Measurements from ENCODE around the gene RASA1.
"Not testable (repeated sequence)": the region's sequence is repeated elsewhere in the genome, so short reads cannot be mapped to it uniquely, and the experiment has no call there.

RASA1 gene

DNA sequence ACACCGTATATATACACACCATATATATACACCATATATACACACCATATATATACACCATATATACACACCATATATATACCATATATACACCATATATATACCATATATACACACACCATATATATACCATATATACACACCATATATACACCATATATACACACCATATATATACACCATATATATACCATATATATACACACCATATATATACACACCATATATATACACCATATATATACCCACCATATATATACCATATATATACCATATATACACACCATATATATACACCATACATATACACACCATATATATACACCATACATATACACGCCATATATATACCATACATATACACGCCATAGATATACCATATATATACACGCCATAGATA is 19.6 kb downstream of the RASA1 start:
- not testable (repeated sequence) for DNase-seq

DNA sequence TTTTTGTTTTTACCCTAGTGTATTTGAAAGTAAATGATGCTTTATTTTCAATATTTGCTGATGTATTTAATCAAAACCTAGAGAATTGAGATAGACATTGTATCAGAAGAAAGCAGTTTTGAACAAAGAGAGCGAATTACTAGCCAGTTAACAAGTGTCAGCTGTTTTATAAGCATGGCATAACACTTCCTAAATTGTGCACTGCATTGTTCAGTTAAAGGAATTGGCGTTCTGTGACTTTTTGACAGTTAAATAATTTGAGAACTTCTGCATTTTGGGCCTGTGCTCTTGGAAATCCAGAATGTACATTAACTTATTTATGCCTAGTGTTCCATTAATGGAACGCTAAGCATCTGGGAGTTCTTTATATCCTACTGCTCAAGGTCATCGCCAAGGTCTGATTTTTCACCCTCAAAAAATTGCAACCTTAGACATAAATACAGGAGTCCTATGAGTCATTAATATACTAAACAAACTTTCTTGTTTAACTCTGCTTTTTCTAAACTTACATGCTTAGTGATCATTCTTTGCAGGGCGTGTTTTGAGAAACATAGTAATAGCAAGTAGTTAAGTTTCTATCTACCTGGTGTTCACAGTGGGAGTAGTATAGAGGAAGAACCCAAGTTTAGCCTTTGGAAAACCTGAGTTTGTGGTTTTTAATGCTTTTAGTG is 31.1 kb downstream of the RASA1 start:
- DNase-seq = no peak

DNA sequence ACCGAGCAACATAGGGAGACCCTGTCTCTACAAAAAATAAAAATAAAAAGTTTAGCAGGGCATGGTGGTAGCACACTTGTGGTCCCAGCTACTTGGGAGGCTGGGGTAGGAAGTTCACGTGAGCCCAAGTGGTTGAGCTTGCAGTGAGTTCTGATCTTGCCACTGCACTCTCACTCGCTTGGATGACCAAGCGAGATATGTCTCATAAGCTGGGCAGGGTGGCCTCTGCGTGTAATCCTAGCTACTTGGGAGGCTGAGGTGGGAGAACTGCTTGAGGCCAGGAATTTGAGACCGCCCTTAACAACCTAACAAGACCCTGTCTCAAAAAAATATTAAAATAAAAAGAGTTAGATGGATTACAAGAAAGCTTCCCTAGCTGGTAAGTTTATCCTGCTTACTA is 32.5 kb downstream of the RASA1 start:
- no peak for DNase-seq

DNA sequence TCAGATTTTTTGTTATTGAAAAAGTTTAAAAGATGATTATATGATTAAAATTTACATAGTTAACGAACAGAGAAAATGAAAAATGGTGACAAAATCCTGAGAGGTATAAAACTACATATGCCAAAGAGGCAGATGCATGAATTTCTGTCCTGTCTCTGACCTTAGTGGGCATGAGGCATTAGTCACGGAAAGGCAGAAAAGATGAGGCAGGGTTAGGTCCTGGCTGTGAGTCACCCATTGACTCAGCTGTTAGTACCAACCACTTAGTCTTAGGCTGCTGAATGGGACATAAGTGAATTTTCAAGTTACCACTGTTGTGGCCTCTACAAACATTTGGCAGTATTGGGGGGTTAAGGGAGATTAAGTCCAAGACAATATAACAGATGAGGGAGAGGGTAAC is 33.1 kb downstream of the RASA1 start:
- no peak for DNase-seq

DNA sequence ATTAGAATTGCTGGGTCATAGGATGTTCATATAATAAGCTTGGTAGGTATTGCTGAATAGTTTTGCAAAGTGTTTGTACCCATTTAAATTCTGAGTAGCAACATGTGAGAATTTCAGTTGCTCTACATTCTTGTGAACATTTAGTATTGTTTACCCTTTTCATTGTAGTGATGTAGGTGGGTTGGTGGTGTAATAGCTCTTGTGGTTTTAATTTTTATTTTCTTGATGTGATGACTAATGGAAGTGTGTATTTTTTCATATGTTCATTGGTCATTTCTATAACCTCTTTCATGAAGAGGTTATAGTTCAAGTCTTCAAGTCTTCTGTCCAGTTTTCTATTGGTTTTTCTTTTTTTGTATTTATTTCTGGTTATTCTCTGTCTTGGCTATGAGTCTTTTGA is 34.4 kb downstream of the RASA1 start:
- DNase-seq = no peak

DNA sequence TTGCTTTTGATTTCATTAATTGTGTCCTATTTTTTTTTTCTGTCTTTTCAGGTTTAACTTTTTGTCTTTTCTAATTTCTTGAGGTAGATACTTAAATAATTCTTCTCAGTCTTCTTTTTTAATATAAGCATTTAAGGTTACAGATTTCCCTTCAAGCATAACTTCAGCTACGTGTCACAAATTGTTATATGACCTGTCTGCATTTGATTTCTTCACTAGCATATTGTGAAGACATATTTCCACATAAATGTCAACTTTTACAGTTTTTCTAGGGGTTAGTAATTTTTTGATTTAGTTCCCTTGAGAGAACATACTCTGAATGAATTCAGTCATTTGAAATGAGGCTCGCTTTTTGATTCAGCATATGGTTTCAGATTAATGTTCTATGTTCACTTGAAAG is 35.6 kb downstream of the RASA1 start:
- no peak for DNase-seq

DNA sequence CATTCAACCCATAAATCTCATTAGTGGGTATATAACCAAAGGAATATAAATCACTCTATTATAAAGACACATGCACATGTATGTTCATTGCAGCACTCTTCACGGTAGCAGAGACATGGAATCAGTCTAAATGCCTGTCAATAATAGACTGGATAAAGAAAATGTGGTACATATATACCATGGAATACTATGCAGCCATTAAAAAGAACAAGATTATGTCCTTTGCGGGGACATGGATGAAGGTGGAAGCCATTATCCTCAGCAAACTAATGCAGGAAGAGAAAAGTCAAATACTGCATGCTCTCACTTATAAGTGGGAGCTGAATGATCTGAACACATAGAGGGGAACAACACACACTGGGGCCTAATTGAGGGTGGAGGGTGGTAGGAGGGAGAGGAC is 38.4 kb downstream of the RASA1 start:
- not testable (repeated sequence) for DNase-seq

DNA sequence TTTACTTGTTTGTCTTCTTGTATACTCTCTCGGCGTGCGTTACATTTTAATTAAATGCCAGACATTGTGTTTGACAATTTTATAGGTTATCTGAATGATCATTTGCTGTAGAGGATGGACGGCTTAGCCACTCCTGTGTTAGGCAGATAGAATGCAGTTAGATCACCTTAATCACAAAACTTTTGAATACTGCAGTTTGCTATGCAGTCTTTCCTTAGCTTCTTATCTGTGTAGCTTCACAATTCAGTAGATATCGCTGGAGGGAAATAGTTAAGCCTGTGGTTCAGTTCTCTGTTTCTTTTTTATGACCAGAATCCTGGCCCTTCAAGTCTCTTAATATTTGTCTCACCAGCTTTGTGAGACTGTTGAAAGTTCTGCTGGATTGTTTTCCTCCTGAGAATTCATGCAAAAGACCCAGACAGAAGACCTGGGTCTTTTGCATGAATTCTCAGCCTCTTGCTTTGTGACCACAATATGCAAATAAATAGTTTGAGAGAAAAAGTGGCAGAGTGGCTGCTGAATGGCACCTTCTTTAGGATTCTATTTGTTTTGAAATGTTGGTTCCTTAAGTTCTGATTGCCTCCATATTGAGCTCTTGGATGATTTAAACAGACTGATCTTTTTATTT is 40.2 kb downstream of the RASA1 start:
- no peak for DNase-seq

DNA sequence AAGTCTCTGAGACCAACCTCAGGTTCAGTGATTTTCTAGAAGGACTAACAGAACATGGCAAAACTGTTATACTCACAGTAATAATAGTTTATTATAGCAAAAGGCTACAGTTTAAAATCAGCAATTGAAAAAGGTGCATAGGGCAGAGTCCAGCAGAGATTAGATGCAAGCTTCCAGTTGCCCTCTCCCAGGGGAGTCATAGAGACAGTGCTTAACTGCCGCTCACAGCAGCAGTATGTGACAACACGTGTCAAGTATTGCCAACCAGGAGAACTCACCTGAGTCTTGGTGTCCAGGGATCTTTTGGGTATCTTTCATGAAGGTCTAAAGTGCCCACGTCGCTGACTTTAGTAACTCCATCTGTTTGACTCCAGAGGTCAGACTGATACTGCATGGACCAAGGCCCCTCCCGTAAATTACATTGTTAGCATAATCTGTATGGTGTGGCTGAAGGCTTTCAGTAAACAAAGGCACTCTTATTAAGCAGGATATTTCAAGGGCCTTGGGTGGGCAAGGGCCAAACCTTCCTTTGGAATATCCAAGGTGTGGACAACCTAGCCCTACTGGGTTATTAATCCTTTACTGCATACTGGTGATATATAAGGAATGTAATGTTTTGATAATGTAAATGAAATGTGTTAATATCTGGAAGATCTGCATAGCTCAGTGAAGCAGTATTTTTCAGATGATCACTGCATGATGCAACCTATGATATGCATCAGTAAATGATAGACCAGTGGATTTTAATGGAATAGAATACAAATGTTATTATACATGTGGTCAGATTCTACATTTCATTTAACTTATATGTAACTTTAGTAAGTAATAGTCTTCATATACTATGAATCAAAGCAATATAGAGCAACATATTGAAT is 44.0 kb downstream of the RASA1 start:
- no peak for DNase-seq

DNA sequence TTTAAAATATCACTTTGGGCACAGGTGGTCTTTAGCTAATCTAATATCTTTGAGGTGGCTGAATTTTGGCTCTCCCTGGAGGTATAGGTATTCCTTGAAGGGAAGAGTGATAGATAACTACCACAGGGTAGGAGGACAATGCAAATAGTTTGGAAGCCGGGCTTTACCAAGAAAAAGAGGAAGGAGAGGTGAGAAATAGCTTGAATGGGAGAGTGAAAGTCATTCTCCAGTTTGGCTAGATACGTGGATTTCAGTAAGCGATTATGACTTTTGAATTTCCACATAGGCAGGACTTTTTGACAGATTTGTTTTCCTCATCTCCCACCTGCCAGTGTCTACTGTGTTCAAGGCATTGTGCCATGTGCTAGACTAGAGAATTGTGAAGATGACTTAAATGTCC is 45.5 kb downstream of the RASA1 start:
- no peak for DNase-seq

DNA sequence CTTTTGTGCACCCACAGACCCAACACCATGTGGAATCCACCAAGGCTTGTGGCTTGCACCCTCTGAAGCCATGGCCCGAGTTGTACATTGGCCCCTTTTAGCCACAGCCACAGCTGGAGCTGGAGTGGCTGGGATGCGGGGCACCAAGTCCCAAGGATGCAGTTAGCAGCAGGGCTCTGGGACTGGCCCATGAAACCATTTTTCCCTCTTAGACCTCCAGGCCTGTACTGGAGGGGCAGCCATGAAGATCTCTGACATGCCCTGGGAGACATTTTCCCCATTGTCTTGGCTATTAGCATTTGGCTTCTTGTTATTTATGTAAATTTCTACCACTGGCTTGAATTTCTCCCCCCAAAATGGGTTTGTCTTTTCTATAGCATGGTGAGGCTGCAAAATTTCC is 51.8 kb downstream of the RASA1 start:
- no peak for DNase-seq

DNA sequence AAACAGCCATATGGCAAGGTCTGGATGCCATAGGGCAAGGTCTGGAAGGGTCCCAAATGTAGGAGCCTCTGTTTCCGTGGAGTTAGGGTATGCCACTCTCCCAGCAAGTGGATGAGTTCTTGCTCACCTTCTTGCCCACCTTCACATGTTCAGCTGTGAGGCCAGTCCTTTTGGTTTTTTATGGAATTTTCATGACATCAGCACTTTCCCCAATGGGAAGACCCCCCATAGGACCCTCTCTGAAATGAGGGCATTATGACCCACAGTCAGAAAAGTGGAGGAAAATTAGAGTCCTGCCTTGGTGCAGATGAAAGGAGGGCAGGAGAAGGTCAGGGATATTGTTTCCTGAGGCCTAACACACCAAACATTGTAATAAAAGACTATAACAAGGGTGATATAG is 53.9 kb downstream of the RASA1 start:
- no peak for DNase-seq

DNA sequence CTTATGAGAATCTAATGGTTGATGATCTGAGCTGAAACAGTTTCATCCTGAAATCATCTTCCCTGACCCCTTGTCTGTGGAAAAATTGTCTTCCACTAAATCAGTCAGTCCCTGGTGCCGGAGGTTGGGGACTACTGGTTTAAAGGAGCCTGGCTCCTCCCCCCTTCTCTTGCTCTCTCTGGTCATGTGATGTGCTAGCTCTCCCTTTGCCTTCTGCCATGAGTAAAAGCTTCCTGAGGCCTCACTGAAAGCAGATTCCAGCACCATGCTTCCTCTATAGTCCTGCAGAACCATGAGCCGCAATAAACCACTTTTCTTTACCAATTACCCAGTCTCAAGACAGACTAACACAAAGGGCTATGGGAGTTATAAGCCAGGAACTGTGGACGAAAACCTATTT is 54.7 kb downstream of the RASA1 start:
- no peak for DNase-seq

DNA sequence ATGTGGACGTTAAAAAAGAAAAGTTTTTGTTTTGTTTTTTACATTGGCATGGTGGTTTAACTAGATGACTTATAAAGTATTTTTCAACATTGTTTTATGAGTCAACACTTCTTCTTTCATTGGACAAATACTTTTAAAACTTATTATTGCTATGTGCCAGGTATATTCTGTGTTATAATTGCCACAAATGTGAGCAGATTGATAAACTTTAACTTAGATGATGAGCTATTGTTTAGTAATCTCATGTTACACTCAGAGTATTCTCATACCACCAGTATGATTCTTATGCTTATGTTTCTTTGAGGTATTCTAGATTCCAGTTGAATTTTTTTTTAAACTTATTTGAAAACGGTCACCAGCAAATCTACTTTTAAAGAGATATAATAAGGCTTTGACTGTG is 60.3 kb downstream of the RASA1 start:
- no peak for DNase-seq

DNA sequence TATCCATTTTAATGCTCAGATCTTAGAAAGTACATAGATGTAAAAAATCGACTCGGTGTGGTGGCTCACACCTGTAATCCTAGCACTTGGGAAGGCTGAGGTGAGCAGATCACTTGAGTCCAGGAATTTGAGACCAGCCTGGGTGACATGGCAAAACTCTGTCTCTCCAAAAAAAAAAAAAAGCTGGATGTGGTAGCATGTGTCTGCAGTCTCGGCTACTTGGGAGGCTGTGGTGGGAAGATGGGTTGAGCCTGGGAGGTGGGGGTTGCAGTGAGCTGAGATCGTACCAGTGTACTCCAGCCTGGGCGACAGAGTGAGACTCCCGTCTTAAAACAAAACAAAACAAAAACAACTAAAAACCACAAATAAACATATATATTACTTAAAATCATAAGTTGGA is 61.4 kb downstream of the RASA1 start:
- DNase-seq = no peak

DNA sequence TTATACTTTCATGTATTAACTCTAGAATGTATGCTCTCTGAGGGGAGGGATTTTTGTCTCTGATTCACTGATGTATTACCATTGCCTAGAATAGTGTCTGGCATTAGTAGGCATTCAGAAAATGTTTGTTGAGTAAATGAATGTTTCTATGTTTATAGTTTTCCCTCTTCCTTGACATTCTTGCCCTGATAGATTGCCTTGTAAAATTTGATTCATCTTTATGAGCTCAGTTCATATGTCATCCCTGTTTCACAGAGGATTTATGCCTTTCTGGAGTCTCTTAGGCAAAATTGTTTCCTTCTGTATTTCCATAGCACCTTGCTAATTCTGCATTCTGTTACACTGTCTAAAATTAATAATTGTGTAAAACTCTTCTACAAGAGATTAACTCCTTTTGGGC is 72.3 kb downstream of the RASA1 start:
- DNase-seq = no peak

DNA sequence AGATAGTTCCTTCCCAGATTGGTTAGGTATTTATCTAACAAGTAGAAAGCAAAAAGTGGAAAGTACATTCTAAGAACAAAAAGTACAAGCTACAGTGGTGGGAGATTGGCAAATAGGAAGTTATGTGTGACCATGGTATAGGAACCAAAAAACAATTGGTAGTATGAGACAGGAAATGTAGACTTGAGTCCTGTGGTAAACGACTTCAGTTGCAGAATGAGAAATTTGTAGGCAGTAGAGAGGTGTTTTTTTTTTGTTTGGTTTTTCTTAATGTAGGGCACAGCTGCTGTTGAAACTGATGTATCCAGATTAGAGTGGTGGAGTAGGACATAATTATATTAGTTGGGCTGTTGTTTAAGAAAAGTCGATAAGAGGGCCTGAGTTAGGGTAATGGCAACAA is 73.0 kb downstream of the RASA1 start:
- no peak for DNase-seq

DNA sequence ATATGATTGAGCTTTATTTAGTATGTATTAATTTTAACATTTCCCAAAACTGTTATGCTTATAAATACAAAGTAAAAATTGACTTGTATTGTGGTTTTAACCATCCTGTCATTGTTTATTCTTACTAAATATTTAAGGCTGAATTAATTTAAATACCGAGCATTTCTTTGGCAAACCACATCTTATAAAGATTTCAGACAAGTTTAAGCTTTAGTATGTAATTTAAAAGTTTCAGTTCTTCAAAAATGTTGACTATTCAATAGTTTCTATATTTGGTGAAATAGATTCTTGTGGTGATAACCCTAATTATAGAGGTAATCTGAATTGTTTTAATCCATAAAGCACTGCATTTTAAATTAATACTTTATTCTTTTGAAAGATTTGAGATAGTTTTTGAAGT is 79.6 kb downstream of the RASA1 start:
- no peak for DNase-seq

DNA sequence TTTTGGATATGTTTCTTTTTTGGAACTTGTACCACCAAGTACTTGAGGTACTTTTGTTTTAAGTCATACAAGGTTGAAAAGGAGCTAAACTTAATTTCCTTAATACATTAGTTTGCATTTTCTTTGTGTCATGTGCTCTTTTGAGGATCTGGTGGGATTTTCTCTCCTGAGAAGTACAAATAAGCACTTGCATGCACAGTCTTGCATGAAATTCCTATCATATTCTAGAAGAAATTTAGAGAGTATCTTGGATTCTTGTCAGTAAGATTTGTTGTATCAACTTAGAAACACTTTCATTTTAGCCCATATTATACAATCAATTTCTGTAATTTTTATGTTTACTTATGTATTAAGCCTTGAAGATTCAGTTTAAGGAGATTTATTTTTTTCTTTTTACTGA is 80.2 kb downstream of the RASA1 start:
- DNase-seq = no peak

DNA sequence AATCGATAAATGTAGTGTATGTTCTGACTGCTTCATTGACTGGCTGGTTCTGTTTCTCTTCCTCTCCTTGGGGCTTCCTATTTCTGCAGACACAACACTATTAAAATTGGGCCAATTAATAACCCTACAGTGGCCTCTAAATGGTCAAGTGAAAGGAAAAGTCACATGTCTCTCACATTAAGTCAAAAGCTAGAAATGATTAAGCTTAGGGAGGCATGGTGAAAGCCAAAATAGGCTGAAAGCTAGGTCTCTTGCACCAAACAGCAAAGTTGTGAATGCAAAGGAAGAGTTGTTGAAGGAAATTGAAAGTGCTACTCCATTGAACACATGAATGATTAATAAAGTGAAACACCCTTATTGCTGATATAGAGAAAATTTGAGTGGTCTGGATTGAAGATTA is 86.8 kb downstream of the RASA1 start:
- DNase-seq = no peak

DNA sequence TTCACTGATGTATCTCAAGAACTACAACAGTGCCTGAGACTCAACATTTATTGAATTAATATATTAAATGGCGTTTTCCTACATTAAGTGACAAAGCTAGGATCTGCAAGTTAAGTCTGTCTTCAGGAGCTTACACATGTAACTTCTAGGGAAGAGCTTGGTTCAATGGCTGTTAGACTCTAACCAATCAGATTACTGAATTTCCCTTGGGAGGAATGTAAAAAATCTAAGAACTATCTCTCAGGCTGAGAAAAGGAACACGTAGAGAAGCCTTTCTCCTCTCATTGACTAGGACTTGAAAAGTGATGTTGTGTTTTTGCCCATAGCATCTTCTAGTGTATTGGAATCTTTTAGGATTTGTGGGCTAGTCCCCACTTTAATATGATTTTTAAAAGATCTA is 91.4 kb downstream of the RASA1 start:
- no peak for DNase-seq

DNA sequence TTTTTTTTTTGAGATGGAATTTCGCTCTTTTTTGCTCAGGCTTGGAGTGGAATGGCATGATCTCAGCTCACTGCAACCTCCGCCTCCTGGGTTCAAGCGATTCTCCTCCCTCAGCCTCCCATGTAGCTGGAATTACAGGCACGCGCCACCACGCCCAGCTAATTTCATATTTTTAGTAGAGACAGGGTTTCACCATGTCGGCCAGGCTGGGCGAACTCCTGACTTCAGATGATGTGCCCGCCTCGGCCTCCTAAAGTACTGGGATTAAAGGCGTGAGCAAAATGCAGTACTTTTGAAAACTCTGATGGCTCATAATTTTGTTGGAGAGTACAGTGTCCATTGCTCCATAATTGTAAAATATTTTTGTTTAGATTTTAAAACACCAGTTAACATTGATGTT is 92.4 kb downstream of the RASA1 start:
- DNase-seq = no peak

DNA sequence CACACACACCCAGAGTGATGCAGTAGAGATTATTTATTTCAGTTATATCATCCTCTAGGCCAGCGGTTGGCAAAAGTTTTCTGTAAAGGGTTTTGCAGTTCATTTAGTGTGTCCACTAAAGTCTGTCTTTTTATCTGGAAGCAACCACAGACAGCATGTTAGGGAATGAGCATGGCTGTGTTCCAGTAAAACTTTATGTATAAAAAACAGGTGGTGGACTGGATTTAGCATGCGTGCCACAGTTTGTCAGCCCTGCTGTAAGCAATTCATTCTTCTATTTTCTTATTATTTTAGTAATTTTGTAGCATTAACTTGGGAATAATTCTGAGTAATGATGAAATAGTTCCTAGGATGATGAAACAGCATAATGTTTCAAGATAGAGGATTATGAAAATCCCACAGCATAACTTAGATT is 93.4 kb downstream of the RASA1 start:
- DNase-seq = no peak

DNA sequence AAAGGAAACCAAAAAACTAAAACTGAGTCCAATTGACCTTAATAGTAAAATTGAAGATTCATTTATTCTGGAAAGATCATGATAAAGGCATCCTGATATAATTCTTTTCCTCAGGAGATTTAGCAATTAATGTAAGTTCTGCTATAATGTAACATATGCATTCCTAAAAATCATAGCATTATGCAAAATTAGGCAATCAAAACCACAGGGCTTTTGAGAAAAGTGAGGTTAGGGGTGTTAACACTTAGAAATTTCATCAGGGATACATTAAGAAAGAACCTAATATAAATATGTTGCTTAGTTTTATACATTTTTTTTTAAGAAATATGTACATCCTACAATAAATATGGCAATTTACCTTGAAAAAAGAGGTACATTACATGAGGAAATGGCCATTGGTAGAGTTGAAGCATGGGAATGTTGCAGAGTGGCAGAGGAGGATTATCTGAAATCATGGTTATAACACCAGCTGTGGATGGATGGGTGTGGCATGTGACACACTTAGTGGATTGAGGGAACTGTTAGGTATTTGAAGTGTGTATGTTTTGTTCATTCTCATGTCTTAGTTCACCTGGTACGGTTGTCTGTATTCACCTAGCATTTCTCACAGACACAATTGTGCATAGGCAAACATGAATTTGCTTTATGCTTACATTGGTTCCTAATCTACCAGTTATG is 94.0 kb downstream of the RASA1 start:
- no peak for DNase-seq

Measured in DMS153 (cell line).